ENCODE data around the gene ARID3B. TPM values are rescaled to one million over a fixed set of nuclear protein-coding genes. Genes with fewer than 3 reads are reported as not detected.

ARID3B gene
- total RNA-seq, 1 experiment from 2014 or later, result 12.7 TPM

DNA sequence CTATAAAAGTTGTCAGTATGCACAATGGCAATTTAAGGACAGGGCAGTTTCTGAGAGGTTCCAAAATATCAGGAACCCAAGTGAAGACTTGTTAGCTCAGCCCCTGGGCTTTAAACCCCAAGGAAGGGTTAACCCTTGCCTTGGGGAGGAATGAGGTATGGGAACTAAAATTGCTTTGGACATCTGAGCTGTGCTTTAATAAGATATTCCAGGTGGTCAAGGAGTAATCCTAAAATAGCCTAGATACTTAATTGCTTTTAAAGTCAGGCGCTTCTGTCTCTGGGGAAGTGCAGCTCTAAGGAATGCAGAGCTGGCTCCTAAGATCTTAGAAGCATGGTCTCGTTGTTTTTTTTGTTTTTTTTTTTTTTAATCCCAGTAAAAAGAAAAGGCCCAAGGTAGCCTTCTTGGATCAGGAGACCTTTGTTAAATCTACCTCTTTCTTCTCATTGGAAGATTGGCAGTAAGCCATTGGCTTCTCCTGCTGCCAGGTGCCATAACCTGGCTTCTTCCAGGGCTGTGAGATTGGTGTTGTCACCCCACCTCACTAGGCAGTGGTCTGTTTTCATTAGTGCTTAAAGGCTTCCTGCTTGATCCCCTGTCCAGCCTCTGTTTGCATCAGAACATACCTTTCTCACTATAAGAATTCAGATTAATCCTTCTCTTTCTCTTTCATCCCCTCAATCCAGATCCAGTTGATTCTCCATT is 24.5 kb downstream of the ARID3B start:
- Histone ChIP-seq H3K27me3 (ENCODE audit: control insufficient read depth, insufficient read depth, low read length) (no peaks in the 10 kb centered on the region), H3K4me1 (ENCODE audit: control insufficient read depth, insufficient read depth, low read length) (no peaks in the 10 kb centered on the region), H3K27ac (ENCODE audit: low read length) (no peak overlapping the region), H3K36me3 (ENCODE audit: control insufficient read depth, insufficient read depth, low read length) (no peaks in the 10 kb centered on the region), H3K9me3 (ENCODE audit: control insufficient read depth, insufficient read depth, low read depth, low read length) (no peaks in the 10 kb centered on the region), H3K4me3 (ENCODE audit: low read depth in 2 of 2, low read length in 2 of 2) (no peak overlapping the region)
- no peak for ATAC-seq
- DNase-seq (ENCODE audit: low read depth, low spot score), result no peak
- TF ChIP-seq, protein P1, sequence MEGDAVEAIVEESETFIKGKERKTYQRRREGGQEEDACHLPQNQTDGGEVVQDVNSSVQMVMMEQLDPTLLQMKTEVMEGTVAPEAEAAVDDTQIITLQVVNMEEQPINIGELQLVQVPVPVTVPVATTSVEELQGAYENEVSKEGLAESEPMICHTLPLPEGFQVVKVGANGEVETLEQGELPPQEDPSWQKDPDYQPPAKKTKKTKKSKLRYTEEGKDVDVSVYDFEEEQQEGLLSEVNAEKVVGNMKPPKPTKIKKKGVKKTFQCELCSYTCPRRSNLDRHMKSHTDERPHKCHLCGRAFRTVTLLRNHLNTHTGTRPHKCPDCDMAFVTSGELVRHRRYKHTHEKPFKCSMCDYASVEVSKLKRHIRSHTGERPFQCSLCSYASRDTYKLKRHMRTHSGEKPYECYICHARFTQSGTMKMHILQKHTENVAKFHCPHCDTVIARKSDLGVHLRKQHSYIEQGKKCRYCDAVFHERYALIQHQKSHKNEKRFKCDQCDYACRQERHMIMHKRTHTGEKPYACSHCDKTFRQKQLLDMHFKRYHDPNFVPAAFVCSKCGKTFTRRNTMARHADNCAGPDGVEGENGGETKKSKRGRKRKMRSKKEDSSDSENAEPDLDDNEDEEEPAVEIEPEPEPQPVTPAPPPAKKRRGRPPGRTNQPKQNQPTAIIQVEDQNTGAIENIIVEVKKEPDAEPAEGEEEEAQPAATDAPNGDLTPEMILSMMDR (IDR thresholded peaks at IDR 0.05), result no peak
- no peak for TF ChIP-seq TCF7L2 (IDR thresholded peaks at IDR 0.05; ENCODE audit: low read depth, low read length)
- no peak for TF ChIP-seq POLR2AphosphoS5 (IDR thresholded peaks at IDR 0.05; ENCODE audit: low read depth, low read length)
- TF ChIP-seq, protein P2, sequence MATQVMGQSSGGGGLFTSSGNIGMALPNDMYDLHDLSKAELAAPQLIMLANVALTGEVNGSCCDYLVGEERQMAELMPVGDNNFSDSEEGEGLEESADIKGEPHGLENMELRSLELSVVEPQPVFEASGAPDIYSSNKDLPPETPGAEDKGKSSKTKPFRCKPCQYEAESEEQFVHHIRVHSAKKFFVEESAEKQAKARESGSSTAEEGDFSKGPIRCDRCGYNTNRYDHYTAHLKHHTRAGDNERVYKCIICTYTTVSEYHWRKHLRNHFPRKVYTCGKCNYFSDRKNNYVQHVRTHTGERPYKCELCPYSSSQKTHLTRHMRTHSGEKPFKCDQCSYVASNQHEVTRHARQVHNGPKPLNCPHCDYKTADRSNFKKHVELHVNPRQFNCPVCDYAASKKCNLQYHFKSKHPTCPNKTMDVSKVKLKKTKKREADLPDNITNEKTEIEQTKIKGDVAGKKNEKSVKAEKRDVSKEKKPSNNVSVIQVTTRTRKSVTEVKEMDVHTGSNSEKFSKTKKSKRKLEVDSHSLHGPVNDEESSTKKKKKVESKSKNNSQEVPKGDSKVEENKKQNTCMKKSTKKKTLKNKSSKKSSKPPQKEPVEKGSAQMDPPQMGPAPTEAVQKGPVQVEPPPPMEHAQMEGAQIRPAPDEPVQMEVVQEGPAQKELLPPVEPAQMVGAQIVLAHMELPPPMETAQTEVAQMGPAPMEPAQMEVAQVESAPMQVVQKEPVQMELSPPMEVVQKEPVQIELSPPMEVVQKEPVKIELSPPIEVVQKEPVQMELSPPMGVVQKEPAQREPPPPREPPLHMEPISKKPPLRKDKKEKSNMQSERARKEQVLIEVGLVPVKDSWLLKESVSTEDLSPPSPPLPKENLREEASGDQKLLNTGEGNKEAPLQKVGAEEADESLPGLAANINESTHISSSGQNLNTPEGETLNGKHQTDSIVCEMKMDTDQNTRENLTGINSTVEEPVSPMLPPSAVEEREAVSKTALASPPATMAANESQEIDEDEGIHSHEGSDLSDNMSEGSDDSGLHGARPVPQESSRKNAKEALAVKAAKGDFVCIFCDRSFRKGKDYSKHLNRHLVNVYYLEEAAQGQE (IDR thresholded peaks at IDR 0.05; ENCODE audit: insufficient read depth in 1 of 2, low read depth in 2 of 2, low read length in 1 of 2), result no peak
- no peak for TF ChIP-seq SIN3A (IDR thresholded peaks at IDR 0.05; ENCODE audit: borderline replicate concordance, insufficient read depth, low read depth, low read length)
- ChIA-PET CTCF (no interaction called here), POLR2A (no interaction called here)
- no TSS peak for BruUV-seq (replicated peaks)
- in situ Hi-C loops (cut with HindIII; ENCODE audit: low pct_unique_long_range_greater_than_20kb, low sequenced_read_pairs), result no loop called here
- intact Hi-C loops (cut with micrococcal nuclease; ENCODE audit: unreplicated experiment), result no loop called here

DNA sequence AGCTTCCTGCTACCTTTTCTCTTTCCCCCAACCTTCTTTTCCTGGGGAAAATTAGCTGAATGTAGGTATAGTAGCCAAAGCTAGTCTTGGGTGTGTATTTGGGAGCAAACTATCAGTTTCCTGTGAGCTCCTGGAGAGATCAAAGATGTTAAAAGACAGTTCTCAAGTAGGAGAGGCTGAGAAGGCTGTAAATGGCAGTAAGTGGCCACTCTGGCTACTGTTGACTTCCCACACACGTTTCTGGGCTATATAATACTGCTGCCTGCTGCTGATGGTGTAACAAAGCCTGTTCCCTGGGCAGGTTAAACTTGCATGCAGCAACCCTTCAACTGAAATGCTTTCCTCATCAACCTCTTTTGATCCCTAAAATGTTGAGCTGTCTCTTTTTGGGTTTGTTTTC is 27.6 kb downstream of the ARID3B start:
- ChIA-PET CTCF (interaction anchor here (0.5 kb wide), 1 partner anchor 42 kb away, joined by 3 read pairs; no protein-coding TSS in a partner anchor), POLR2A (no interaction called here)
- Histone ChIP-seq H3K4me3 (ENCODE audit: low read depth in 2 of 2, low read length in 2 of 2) (no peak overlapping the region), H3K27me3 (ENCODE audit: control insufficient read depth, insufficient read depth, low read length) (no peaks in the 10 kb centered on the region), H3K27ac (ENCODE audit: low read length) (no peak overlapping the region), H3K36me3 (ENCODE audit: control insufficient read depth, insufficient read depth, low read length) (no peaks in the 10 kb centered on the region), H3K4me1 (ENCODE audit: control insufficient read depth, insufficient read depth, low read length) (no peaks in the 10 kb centered on the region), H3K9me3 (ENCODE audit: control insufficient read depth, insufficient read depth, low read depth, low read length) (no peaks in the 10 kb centered on the region)
- intact Hi-C loops (cut with micrococcal nuclease; ENCODE audit: unreplicated experiment) (no loop called here), in situ Hi-C loops (cut with HindIII; ENCODE audit: low pct_unique_long_range_greater_than_20kb, low sequenced_read_pairs) (no loop called here)
- no peak for ATAC-seq
- BruUV-seq (replicated peaks), result no TSS peak
- no peak for TF ChIP-seq POLR2AphosphoS5 (IDR thresholded peaks at IDR 0.05; ENCODE audit: low read depth, low read length)
- TF ChIP-seq SIN3A (IDR thresholded peaks at IDR 0.05; ENCODE audit: borderline replicate concordance, insufficient read depth, low read depth, low read length), result no peak
- no peak for TF ChIP-seq TCF7L2 (IDR thresholded peaks at IDR 0.05; ENCODE audit: low read depth, low read length)
- TF ChIP-seq, protein P2 (IDR thresholded peaks at IDR 0.05; ENCODE audit: insufficient read depth in 1 of 2, low read depth in 2 of 2, low read length in 1 of 2), result no peak
- TF ChIP-seq, protein P1 (IDR thresholded peaks at IDR 0.05), result no peak
- no peak for DNase-seq (ENCODE audit: low read depth, low spot score)

All from Panc1 (cell line).